Epithelial cell of proximal tubule (primary cell): Measurements from ENCODE around the gene SLC39A12. TPM values are rescaled to one million over a fixed set of nuclear protein-coding genes. Genes with fewer than 3 reads are reported as not detected.

Experiments used
- DNase-seq: peaks from one replicate; pipeline ENCODE4 v3.0.0-alpha.2; 2011; ENCODE audit warnings: low read depth
- H3K4me3 ChIP-seq: 2 replicates; pipeline ENCODE4 v1.5.1; 2011; ENCODE audit warnings: low read depth, mild to moderate bottlenecking, low read length
- CTCF ChIP-seq: conservative IDR thresholded peaks from 2 replicates; pipeline ENCODE4 v1.5.1; 2012; ENCODE audit warnings: low read depth, mild to moderate bottlenecking, low read length
- total RNA-seq: library from RNA; depleted of rRNA; stranded (reverse); fragments of >200 nt; gene quantifications from 2 replicates; pipeline ENCODE4 v1.2.3, GENCODE V29; 2015

Gene SLC39A12
- total RNA-seq, 1 donor from 2014 or later = not detected

- no peak for DNase-seq
- no peak overlapping the region for H3K4me3 ChIP-seq
- no peak for TF ChIP-seq CTCF
These were observed 124.2 kb downstream of the SLC39A12 start for GRCh38 chr10:18075881-18076280.

GRCh38 chr10:18079665-18080295, 128.1 kb downstream of the SLC39A12 start:
- H3K4me3 ChIP-seq = no peak overlapping the region
- no peak for TF ChIP-seq CTCF
- DNase-seq = no peak

- DNase-seq = no peak
- H3K4me3 ChIP-seq = no peak overlapping the region
- TF ChIP-seq CTCF = no peak
These were observed 130.7 kb downstream of the SLC39A12 start for GRCh38 chr10:18082381-18082780.

- no peak for TF ChIP-seq CTCF
- no peak for DNase-seq
- no peak overlapping the region for H3K4me3 ChIP-seq
These were observed 134.1 kb downstream of the SLC39A12 start for GRCh38 chr10:18085855-18086254.

GRCh38 chr10:18086746-18087145, 135.0 kb downstream of the SLC39A12 start:
- TF ChIP-seq CTCF = no peak
- no peak for DNase-seq
- no peak overlapping the region for H3K4me3 ChIP-seq

- H3K4me3 ChIP-seq = no peak overlapping the region
- TF ChIP-seq CTCF = no peak
- no peak for DNase-seq
These were observed 135.6 kb downstream of the SLC39A12 start for GRCh38 chr10:18087355-18087754.

Other genes with a start within 250 kb of the SLC39A12 start
- 0.07 and 0.17 TPM in 2 replicates for gene TMEM236, start 199.7 kb upstream of the SLC39A12 start, total RNA-seq
- not detected in 2 replicates for gene MRC1, start 142.6 kb upstream of the SLC39A12 start, total RNA-seq
- not detected in 2 replicates for gene CACNB2, start 188.5 kb downstream of the SLC39A12 start, total RNA-seq